Peyer's patch (tissue), 4 donors: Measurements from ENCODE around the gene RBMY1E. TPM values are rescaled to one million over a fixed set of nuclear protein-coding genes. Genes with fewer than 3 reads are reported as not detected.
"Not testable (repeated sequence)": the region's sequence is repeated elsewhere in the genome, so short reads cannot be mapped to it uniquely, and the experiment has no call there.

ENCODE experiments used
- DNase-seq, 3 donors: peaks; one replicate each; pipeline ENCODE4 v3.0.0-alpha.2; 2017 to 2019
- H3K27ac ChIP-seq, 4 donors: fragments of 200-600 bp; sonication (generic); one replicate each; pipeline ENCODE4 v1.5.1; 2016 to 2019
- H3K27me3 ChIP-seq, 2 donors: fragments of 200-600 bp; sonication (generic); one replicate each; pipeline ENCODE4 v1.5.1; 2019
- H3K36me3 ChIP-seq, 3 donors: fragments of 200-600 bp; sonication (generic); one replicate each; pipeline ENCODE4 v1.5.1; 2016 to 2019
- H3K4me1 ChIP-seq, 4 donors: fragments of 200-600 bp; sonication (generic); one replicate each; pipeline ENCODE4 v1.5.1; 2016 to 2019
- H3K4me3 ChIP-seq, 4 donors: fragments of 200-600 bp; sonication (generic); 1 replicate in 3 of 4; 2 replicates in 1 of 4; pipeline ENCODE4 v1.5.1; 2016 to 2019; ENCODE audit warnings: mild to moderate bottlenecking in 1 of 4
- H3K9me3 ChIP-seq, 4 donors: fragments of 200-600 bp; sonication (generic); one replicate each; pipeline ENCODE4 v1.5.1; 2016 to 2019; ENCODE audit warnings: mild to moderate bottlenecking in 1 of 4
- total RNA-seq, 4 donors: library from RNA; depleted of rRNA; stranded (reverse); fragments of >200 nt; gene quantifications; one replicate each; pipeline ENCODE4 v1.1.0, GENCODE V29; 2016

Gene RBMY1E
- not detected for total RNA-seq

DNA sequence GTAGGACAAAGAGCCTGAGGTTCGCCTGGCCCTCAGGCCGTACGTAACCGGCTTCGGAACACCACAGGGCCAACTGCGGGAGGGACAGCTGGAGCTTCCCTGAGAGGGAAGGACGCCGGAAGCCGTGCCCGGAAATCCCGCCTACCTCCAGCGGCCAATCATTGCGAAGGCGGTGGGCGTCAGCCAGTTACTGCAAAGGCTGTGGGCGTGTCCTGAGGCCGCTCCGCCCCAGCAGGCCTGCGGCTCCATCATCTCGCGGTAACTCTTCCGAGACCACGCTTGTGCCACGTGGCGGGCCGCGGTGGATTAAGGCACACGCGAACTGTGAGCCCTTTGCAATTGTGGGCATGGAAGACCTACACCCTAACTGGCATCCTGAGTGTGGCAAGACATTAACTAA lies at the start of gene RBMY1E:
TSS of gene RBMY1E (minus strand) at position 101 of the 400 bp plus-strand sequence. CDS start 1,978 bp downstream, outside the sequence.
- H3K27me3 ChIP-seq, DNase-seq, H3K27ac ChIP-seq, H3K9me3 ChIP-seq, H3K4me1 ChIP-seq, H3K36me3 ChIP-seq, H3K4me3 ChIP-seq: not testable (repeated sequence)

DNA sequence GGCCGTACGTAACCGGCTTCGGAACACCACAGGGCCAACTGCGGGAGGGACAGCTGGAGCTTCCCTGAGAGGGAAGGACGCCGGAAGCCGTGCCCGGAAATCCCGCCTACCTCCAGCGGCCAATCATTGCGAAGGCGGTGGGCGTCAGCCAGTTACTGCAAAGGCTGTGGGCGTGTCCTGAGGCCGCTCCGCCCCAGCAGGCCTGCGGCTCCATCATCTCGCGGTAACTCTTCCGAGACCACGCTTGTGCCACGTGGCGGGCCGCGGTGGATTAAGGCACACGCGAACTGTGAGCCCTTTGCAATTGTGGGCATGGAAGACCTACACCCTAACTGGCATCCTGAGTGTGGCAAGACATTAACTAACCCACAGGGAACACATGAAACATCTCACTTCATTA lies 23.4 kb downstream of the RBMY1E start, which contains the start of gene RBMY1D:
TSS of gene RBMY1D (minus strand) at position 101 of the 400 bp plus-strand sequence. CDS start 2,013 bp downstream, outside the sequence.
- not testable (repeated sequence) for H3K4me3 ChIP-seq, DNase-seq, H3K9me3 ChIP-seq, H3K36me3 ChIP-seq, H3K27ac ChIP-seq, H3K27me3 ChIP-seq, H3K4me1 ChIP-seq

DNA sequence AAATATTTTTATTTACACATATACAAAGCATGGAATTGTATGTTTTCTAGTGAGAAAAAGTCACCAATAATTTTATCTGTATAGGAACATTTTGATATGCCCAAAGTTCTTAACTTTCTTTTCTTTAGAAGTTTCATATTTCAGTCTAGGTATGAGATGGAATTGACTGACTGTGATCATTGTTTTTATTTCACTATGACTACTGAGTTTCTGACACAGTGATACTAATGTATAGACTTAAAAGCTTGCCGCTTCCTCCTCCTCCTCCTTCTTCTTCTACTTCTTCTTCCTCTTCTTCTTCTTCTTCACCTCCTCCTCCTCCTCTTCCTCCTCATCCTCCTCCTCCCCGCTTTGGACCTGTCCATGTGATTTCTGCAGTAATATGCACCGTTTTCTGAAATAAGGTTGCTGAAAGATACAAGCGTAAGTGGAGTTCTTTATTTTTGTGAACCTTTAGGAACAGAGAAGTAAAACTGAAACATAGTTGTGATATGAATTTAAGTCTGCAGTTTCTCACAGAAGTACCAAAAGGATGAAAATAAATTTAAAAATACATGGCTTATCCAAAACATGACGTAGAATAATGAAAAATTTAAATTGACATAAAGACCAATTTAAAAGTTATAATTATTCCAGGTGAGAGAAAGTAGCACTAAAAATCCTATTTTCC lies 48.3 kb downstream of the RBMY1E start:
- not testable (repeated sequence) for H3K27ac ChIP-seq, H3K27me3 ChIP-seq, H3K4me3 ChIP-seq, DNase-seq, H3K9me3 ChIP-seq, H3K36me3 ChIP-seq, H3K4me1 ChIP-seq

Other genes with a start within 250 kb of the RBMY1E start
- not detected for gene RBMY1D, start 23.5 kb downstream of the RBMY1E start, total RNA-seq